ENCODE data around the gene KRT28.
"Not testable (repeated sequence)": the region's sequence is repeated elsewhere in the genome, so short reads cannot be mapped to it uniquely, and the experiment has no call there.

The KRT28 gene

DNA sequence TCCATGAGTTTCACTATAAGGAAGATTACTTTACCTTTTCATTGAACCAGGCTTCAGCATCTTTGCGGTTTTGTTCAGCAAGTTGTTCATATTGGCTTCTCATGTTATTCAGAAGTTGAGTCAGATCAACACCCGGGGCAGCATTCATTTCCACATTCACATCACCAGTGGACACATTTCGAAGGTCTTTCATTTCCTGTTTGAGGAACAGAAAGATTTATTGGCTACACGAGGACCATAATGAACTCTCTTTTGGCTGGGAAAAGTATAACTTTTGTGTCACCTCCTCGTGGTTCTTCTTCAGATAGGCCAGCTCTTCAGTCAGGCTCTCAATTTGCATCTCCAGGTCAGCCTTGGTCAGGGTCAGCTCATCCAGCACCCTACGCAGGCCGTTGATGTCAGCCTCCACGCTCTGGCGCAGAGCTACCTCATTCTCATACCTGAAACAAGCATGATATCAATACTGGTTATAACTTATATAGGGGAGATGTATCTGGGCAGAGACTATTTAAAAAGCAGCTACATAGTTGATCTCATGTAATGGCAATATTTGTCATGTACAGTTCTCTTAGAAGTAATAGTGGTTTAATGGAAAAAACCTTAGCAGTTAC lies 20.6 kb upstream of the KRT28 start:
- Histone ChIP-seq H3K9me3 (0 out of 2 replicates have a peak, but pooled peaks cover 5% of the 10 kb centered on the region), H3K4me3 (no peak overlapping the region), H3K36me3 (peaks cover 17% of the 10 kb centered on the region), H3K9ac (no peak overlapping the region), H3K27ac (no peak overlapping the region), H3K27me3 (no peaks in the 10 kb centered on the region), H4K20me1 (no peaks in the 10 kb centered on the region), H3K4me1 (0 out of 2 replicates have a peak, but pooled peaks cover 5% of the 10 kb centered on the region), H3K4me2 (no peak overlapping the region)
- no peak for TF ChIP-seq Cebpa-rat (IDR thresholded peaks at IDR 0.05)

DNA sequence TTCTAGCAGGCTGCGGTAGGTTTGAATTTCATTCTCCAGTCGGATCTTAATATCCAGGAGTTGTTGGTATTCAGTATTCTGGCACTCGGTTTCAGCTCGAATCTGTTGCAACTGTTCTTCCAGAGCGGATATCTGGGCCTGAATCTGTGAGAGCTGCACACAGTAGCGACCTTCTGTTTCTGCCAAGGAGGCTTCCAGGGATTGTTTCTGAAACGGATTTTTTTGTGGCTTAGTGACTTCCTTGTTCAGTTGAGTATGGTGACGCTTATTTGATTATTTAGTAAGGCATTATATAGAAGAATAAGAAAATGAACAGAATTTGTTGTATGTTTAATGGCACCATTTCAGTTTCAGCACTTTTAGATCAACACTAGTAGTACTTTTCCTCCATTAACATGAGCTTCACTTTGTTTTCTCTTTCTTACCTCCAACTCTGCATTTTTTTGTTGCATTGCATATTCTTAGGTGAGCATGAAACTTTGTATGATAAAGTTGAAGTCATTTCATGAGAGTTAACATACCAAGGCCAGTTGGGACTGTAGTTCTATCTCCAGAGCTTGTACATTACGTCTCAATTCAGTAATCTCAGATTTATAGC lies 19.9 kb upstream of the KRT28 start:
- Histone ChIP-seq H3K4me2 (peak overlapping the region; percentile 71), H4K20me1 (no peaks in the 10 kb centered on the region), H3K9me3 (0 out of 2 replicates have a peak, but pooled peaks cover 5% of the 10 kb centered on the region), H3K9ac (no peak overlapping the region), H3K36me3 (peaks cover 17% of the 10 kb centered on the region), H3K4me3 (peak overlapping the region; percentile 84), H3K4me1 (0 out of 2 replicates have a peak, but pooled peaks cover 5% of the 10 kb centered on the region), H3K27me3 (no peaks in the 10 kb centered on the region), H3K27ac (peak overlapping the region; percentile 88)
- no peak for TF ChIP-seq Cebpa-rat (IDR thresholded peaks at IDR 0.05)

DNA sequence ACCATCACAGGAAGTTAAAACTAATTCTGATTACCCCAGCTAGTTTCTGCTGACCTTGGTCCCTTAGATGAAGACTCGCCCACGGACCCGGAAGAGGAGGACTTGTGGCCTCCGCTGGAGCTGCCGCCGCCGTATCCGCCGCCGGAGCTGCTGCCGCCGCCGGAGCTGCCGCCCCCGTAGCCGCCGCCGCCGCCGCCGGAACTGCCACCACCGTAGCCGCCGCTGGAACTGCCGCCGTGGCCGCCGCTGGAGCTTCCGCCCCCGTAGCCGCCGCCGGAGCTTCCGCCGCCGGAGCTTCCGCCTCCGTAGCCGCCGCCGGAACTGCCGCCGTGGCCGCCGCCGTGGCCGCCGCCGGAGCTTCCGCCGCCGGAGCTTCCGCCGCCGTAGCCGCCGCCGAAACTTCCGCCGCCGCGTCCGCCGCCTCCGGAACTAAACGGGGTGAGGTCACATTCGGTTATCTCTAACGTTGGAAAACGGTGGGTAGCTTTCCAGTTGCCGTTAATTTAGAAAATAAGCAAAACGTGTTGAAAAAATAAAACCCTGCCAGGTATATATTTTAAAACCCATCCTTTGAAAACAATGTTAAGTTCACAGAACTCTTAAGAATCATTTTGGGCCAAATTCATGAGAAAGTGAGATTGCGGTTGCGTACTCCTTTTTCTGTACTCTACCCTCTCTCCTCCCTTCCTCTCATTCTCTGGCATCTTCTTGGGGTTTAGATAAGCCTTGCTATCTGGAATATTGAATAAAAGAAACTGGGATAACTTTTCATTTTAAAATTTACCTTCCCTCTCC lies 19.2 kb upstream of the KRT28 start:
- peak overlapping the region; percentile 88 for H3K27ac ChIP-seq
- peak overlapping the region; percentile 86 for H3K9ac ChIP-seq
- no peaks in the 10 kb centered on the region for H4K20me1 ChIP-seq
- peak overlapping the region; percentile 84 for H3K4me3 ChIP-seq
- H3K27me3 ChIP-seq, result no peaks in the 10 kb centered on the region
- peaks cover 17% of the 10 kb centered on the region for H3K36me3 ChIP-seq
- TF ChIP-seq Cebpa-rat (IDR thresholded peaks at IDR 0.05), result no peak
- H3K4me1 ChIP-seq, result 0 out of 2 replicates have a peak, but pooled peaks cover 5% of the 10 kb centered on the region
- H3K9me3 ChIP-seq, result 0 out of 2 replicates have a peak, but pooled peaks cover 5% of the 10 kb centered on the region
- H3K4me2 ChIP-seq, result peak overlapping the region; percentile 82

DNA sequence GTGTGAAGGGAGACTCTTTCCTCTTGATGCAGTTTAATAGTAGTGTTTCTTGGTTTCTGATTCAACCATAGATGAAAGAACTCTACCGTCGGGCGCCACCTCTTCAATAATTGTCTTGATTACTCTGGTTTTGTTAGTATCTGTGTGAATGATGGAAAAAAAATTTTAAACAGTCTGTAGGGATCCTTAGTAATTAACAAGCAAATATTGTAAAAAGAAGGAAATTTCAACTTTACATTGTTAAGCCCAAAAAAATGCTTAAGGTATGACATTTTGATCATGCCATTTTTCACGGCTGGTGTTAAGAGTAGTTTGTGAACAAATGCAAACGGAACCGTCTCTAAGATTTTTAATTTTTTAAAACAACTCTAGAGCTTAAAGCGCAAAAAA lies 18.6 kb upstream of the KRT28 start:
- 0 out of 2 replicates have a peak, but pooled peaks cover 5% of the 10 kb centered on the region for H3K4me1 ChIP-seq
- H3K4me2 ChIP-seq, result peak overlapping the region; percentile 82
- peak overlapping the region; percentile 86 for H3K9ac ChIP-seq
- peak overlapping the region; percentile 88 for H3K27ac ChIP-seq
- no peaks in the 10 kb centered on the region for H4K20me1 ChIP-seq
- 0 out of 2 replicates have a peak, but pooled peaks cover 5% of the 10 kb centered on the region for H3K9me3 ChIP-seq
- TF ChIP-seq Cebpa-rat (IDR thresholded peaks at IDR 0.05), result no peak
- H3K27me3 ChIP-seq, result no peaks in the 10 kb centered on the region
- H3K36me3 ChIP-seq, result peaks cover 17% of the 10 kb centered on the region
- peak overlapping the region; percentile 84 for H3K4me3 ChIP-seq

GRCh38 chr17:40817103-40817682 lies 17.4 kb upstream of the KRT28 start:
- H3K4me3 ChIP-seq, result no peak overlapping the region
- no peak for TF ChIP-seq Cebpa-rat (IDR thresholded peaks at IDR 0.05)
- 0 out of 2 replicates have a peak, but pooled peaks cover 5% of the 10 kb centered on the region for H3K9me3 ChIP-seq
- no peaks in the 10 kb centered on the region for H4K20me1 ChIP-seq
- peaks cover 16% of the 10 kb centered on the region for H3K36me3 ChIP-seq
- H3K27me3 ChIP-seq, result no peaks in the 10 kb centered on the region
- no peak overlapping the region for H3K27ac ChIP-seq
- no peak overlapping the region for H3K4me2 ChIP-seq
- no peak overlapping the region for H3K9ac ChIP-seq
- H3K4me1 ChIP-seq, result 0 out of 2 replicates have a peak, but pooled peaks cover 5% of the 10 kb centered on the region

DNA sequence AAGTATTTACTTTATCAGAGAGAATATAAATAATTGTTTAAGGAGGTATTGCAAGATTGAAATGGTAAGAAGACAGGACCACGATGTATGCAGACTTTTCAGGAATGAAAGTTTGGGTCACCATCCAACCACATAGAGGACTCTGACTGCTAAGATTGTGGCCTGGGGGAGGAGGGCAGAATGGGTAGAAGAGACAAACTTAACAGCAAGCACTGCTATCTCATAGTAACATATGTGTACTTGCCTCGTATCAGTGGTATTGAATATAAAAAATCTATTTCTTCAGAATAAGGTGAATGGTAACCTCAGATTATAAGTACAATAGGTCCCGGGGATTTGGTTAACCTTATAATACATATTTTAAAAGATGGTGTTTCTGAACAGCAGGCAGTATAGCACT lies 16.8 kb upstream of the KRT28 start:
- Histone ChIP-seq H4K20me1 (no peaks in the 10 kb centered on the region), H3K4me1 (0 out of 2 replicates have a peak, but pooled peaks cover 5% of the 10 kb centered on the region), H3K27me3 (no peaks in the 10 kb centered on the region), H3K9me3 (0 out of 2 replicates have a peak, but pooled peaks cover 5% of the 10 kb centered on the region), H3K36me3 (peaks cover 12% of the 10 kb centered on the region), H3K27ac (no peak overlapping the region), H3K9ac (no peak overlapping the region), H3K4me2 (no peak overlapping the region), H3K4me3 (no peak overlapping the region)
- no peak for TF ChIP-seq Cebpa-rat (IDR thresholded peaks at IDR 0.05)

DNA sequence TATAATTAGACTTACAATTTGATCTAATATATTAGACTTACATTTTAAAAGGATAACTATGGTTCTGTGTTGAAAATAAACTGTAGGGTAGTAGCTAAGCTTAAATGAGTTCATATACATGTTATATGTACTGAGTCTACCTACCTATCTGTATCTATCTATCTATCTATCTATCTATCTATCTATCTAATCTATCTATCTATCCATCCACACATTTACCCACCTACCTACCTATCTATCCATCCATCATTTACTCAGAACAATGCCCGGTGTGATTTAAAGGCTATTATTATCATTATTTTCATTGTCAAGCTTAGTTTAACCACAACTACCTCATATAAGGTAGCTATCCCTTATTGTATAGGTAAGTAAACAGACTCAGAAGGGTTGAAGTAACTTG lies 15.6 kb upstream of the KRT28 start:
- no peaks in the 10 kb centered on the region for H3K27me3 ChIP-seq
- TF ChIP-seq Cebpa-rat (IDR thresholded peaks at IDR 0.05), result no peak
- H4K20me1 ChIP-seq, result no peaks in the 10 kb centered on the region
- H3K36me3 ChIP-seq, result peaks cover 12% of the 10 kb centered on the region
- H3K27ac ChIP-seq, result no peak overlapping the region
- H3K4me2 ChIP-seq, result no peak overlapping the region
- no peak overlapping the region for H3K9ac ChIP-seq
- 0 out of 2 replicates have a peak, but pooled peaks cover 5% of the 10 kb centered on the region for H3K9me3 ChIP-seq
- H3K4me3 ChIP-seq, result no peak overlapping the region
- H3K4me1 ChIP-seq, result 0 out of 2 replicates have a peak, but pooled peaks cover 5% of the 10 kb centered on the region

GRCh38 chr17:40814657-40815056 lies 14.9 kb upstream of the KRT28 start:
- not testable (repeated sequence) for H3K4me1 ChIP-seq, H4K20me1 ChIP-seq, H3K27ac ChIP-seq, H3K9me3 ChIP-seq, H3K4me2 ChIP-seq, H3K4me3 ChIP-seq, H3K9ac ChIP-seq, H3K27me3 ChIP-seq
- H3K36me3 ChIP-seq, result peaks cover 12% of the 10 kb centered on the region

DNA sequence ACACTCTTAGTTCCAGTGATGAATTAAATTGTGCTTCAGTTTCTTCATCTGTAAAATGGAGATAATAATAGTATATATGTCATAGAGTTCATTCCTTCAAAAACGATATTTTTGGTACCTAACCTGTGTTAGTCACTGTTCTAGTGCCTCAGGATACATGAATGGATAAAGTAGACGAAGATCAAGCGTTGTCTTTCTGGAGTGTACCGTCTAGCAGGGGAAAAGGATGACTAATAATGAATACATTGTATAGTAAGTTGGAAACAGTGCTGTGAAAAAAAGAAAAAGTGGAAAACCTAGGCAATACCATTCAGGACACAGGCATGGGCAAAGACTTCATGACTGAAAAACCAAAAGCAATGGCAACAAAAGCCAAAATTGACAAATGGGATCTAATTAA lies 14.0 kb upstream of the KRT28 start:
- no peaks in the 10 kb centered on the region for H3K27me3 ChIP-seq
- H3K27ac ChIP-seq, result no peak overlapping the region
- H3K4me1 ChIP-seq, result 0 out of 2 replicates have a peak, but pooled peaks cover 5% of the 10 kb centered on the region
- H3K4me3 ChIP-seq, result no peak overlapping the region
- H4K20me1 ChIP-seq, result no peaks in the 10 kb centered on the region
- peaks cover 12% of the 10 kb centered on the region for H3K36me3 ChIP-seq
- no peak for TF ChIP-seq Cebpa-rat (IDR thresholded peaks at IDR 0.05)
- H3K4me2 ChIP-seq, result no peak overlapping the region
- no peak overlapping the region for H3K9ac ChIP-seq
- H3K9me3 ChIP-seq, result no peaks in the 10 kb centered on the region

Data from BLaER1 (cell line).